Esophagus muscularis mucosa (tissue), 4 donors: ENCODE data around the gene MYH10. TPM values are rescaled to one million over a fixed set of nuclear protein-coding genes. Genes with fewer than 3 reads are reported as not detected.

Experiments
- DNase-seq: peaks from one replicate; pipeline ENCODE4 v3.0.0-alpha.2; 2017; ENCODE audit errors: extremely low spot score
- H3K27ac ChIP-seq, 4 donors: fragments of 200-600 bp; sonication (generic); replicated peaks in 1 of 4; 1 replicate in 3 of 4; 2 replicates in 1 of 4; pipeline ENCODE4 v1.5.1; 2016 to 2019; ENCODE audit warnings: mild to moderate bottlenecking in 1 of 4
- H3K27me3 ChIP-seq, 4 donors: fragments of 200-600 bp; sonication (generic); one replicate each; pipeline versions ENCODE4 v1.5.1 to v1.6.0; 2016 to 2019
- H3K36me3 ChIP-seq, 4 donors: fragments of 200-600 bp; sonication (generic); one replicate each; pipeline ENCODE4 v1.5.1; 2016 to 2019
- H3K4me1 ChIP-seq, 4 donors: fragments of 200-600 bp; sonication (generic); one replicate each; pipeline ENCODE4 v1.5.1; 2016 to 2019
- H3K4me3 ChIP-seq, 4 donors: fragments of 200-600 bp; sonication (generic); 1 replicate in 2 of 4; 2 replicates in 2 of 4; pipeline ENCODE4 v1.5.1; 2016 to 2019; ENCODE audit warnings: mild to moderate bottlenecking in 4 of 4, moderate library complexity in 1 of 4
- H3K9me3 ChIP-seq, 4 donors: fragments of 200-600 bp; sonication (generic); 1 replicate in 3 of 4; 2 replicates in 1 of 4; pipeline ENCODE4 v1.5.1; 2016 to 2019
- EP300 ChIP-seq: sonication (generic); formaldehyde crosslinking; IDR thresholded peaks from one replicate; pipeline ENCODE4 v1.6.1; 2017; ENCODE audit warnings: antibody characterized with exemption
- POLR2A ChIP-seq: fragments of 450-650 bp; IDR thresholded peaks from one replicate; pipeline ENCODE4 v1.6.1; 2017; ENCODE audit warnings: antibody characterized with exemption, moderate library complexity, mild to moderate bottlenecking, low read depth
- POLR2AphosphoS5 ChIP-seq, 2 donors: sonication (generic); formaldehyde crosslinking; IDR thresholded peaks; one replicate each; pipeline ENCODE4 v1.6.1; 2017; ENCODE audit warnings: antibody characterized with exemption in 2 of 2
- WGBS: methylation state at CpG from one replicate; pipeline ENCODE4 v1.1.5; 2018; 5-methylcytosine and 5-hydroxymethylcytosine counted together
- intact Hi-C: fragments of 100-400 bp; cut with DNase I; formaldehyde crosslinking; loops from one replicate; pipeline ENCODE4 v1.15.1; 2023
- total RNA-seq, 4 donors: library from RNA; depleted of rRNA; stranded (reverse); fragments of >200 nt; gene quantifications; one replicate each; pipeline versions ENCODE4 v1.1.0 to v1.2.1, GENCODE V29; 2016
- TF ChIP-seq, protein P1 (sequence below), 3 experiments: fragments of 200-600 bp in 2 of 3; fragments of 450-650 bp in 1 of 3; sonication (generic) in 2 of 3; IDR thresholded peaks; one replicate each; pipeline ENCODE4 v1.5.1; 2017 to 2019; ENCODE audit warnings: antibody characterized with exemption in 3 of 3, mild to moderate bottlenecking in 2 of 3, moderate library complexity in 1 of 3

The MYH10 gene
- total RNA-seq, 4 donors from 2014 or later: 18.9 to 42.0 (median 29.3) TPM

GRCh38 chr17:8444494-8444893, 186.0 kb downstream of the MYH10 start:
- DNase-seq: no peak
- Histone ChIP-seq H3K4me3 (no peak overlapping the region), H3K9me3 (no peaks in the 10 kb centered on the region), H3K4me1 (peaks cover 31 to 51% (median 39%) of the 10 kb centered on the region in 4 donors), H3K27me3 (no peaks in the 10 kb centered on the region), H3K27ac (no peak overlapping the region), H3K36me3 (peaks cover 19 to 63% (median 41%) of the 10 kb centered on the region in 4 donors)
- 82% methylated on average over 4 of the region's 4 CpGs for WGBS
- TF ChIP-seq POLR2AphosphoS5 (IDR thresholded peaks at IDR 0.05) (no peak), EP300 (no peak), POLR2A (no peak)
- TF ChIP-seq, protein P1, sequence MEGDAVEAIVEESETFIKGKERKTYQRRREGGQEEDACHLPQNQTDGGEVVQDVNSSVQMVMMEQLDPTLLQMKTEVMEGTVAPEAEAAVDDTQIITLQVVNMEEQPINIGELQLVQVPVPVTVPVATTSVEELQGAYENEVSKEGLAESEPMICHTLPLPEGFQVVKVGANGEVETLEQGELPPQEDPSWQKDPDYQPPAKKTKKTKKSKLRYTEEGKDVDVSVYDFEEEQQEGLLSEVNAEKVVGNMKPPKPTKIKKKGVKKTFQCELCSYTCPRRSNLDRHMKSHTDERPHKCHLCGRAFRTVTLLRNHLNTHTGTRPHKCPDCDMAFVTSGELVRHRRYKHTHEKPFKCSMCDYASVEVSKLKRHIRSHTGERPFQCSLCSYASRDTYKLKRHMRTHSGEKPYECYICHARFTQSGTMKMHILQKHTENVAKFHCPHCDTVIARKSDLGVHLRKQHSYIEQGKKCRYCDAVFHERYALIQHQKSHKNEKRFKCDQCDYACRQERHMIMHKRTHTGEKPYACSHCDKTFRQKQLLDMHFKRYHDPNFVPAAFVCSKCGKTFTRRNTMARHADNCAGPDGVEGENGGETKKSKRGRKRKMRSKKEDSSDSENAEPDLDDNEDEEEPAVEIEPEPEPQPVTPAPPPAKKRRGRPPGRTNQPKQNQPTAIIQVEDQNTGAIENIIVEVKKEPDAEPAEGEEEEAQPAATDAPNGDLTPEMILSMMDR (IDR thresholded peaks at IDR 0.05): no peak
- intact Hi-C loops: loop anchor here (5.0 kb wide), 1 partner anchor 33 kb away; no protein-coding TSS in a partner anchor

GRCh38 chr17:8443756-8444155, 186.8 kb downstream of the MYH10 start:
- no peak for DNase-seq
- H3K4me1 ChIP-seq: peaks cover 31 to 56% (median 39%) of the 10 kb centered on the region in 4 donors
- peaks cover 12 to 60% (median 34%) of the 10 kb centered on the region in 4 donors for H3K36me3 ChIP-seq
- no peak overlapping the region for H3K4me3 ChIP-seq
- no peaks in the 10 kb centered on the region for H3K9me3 ChIP-seq
- 78% methylated on average over 7 of the region's 7 CpGs for WGBS
- H3K27me3 ChIP-seq: no peaks in the 10 kb centered on the region
- intact Hi-C loops: loop anchor here (5.0 kb wide), 1 partner anchor 34 kb away; no protein-coding TSS in a partner anchor
- H3K27ac ChIP-seq: no peak overlapping the region
- TF ChIP-seq, protein P1 (IDR thresholded peaks at IDR 0.05): no peak
- TF ChIP-seq EP300: no peak
- no peak for TF ChIP-seq POLR2A
- TF ChIP-seq POLR2AphosphoS5 (IDR thresholded peaks at IDR 0.05): no peak

- peaks cover 6 to 54% (median 27%) of the 10 kb centered on the region in 4 donors for H3K36me3 ChIP-seq
- H3K9me3 ChIP-seq: no peaks in the 10 kb centered on the region
- DNase-seq: no peak
- H3K27ac ChIP-seq: no peak overlapping the region
- H3K4me3 ChIP-seq: no peak overlapping the region
- WGBS: 92% methylated on average over 2 of the region's 2 CpGs
- no peaks in the 10 kb centered on the region for H3K27me3 ChIP-seq
- peaks cover 45 to 65% (median 49%) of the 10 kb centered on the region in 4 donors for H3K4me1 ChIP-seq
- TF ChIP-seq POLR2AphosphoS5 (IDR thresholded peaks at IDR 0.05) (no peak), POLR2A (no peak), EP300 (no peak)
- TF ChIP-seq, protein P1 (IDR thresholded peaks at IDR 0.05): no peak
- intact Hi-C loops: loop anchor here (5.0 kb wide), 1 partner anchor 35 kb away; no protein-coding TSS in a partner anchor
These were observed 188.2 kb downstream of the MYH10 start for GRCh38 chr17:8442310-8442709.

DNA sequence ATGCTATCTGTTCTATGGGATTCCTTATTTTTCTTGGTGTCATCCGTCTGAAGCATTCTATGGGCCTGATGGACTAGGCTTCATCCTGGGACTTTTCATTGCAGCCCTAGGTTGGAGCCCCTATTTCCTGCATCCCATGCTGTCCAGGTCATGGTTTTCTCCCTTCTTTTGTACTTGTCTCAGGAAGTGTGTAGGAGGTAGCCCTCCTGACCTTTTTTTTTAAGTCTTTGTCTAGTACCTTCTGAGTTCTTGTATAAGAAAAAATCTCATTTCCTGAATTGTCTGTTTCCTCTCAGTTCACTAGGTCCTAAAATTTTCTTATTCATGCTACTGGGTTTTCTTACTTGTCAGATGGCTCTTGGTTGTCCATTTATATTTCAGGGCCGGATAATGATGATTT, 188.8 kb downstream of the MYH10 start:
- TF ChIP-seq EP300 (no peak), POLR2A (no peak), POLR2AphosphoS5 (IDR thresholded peaks at IDR 0.05) (no peak)
- TF ChIP-seq, protein P1 (IDR thresholded peaks at IDR 0.05): no peak
- H3K4me1 ChIP-seq: peaks cover 51 to 67% (median 52%) of the 10 kb centered on the region in 4 donors
- H3K27me3 ChIP-seq: no peaks in the 10 kb centered on the region
- WGBS: 75% methylated on average over 2 of the region's 2 CpGs
- H3K27ac ChIP-seq: no peak overlapping the region
- H3K4me3 ChIP-seq: no peak overlapping the region
- no peak for DNase-seq
- H3K9me3 ChIP-seq: no peaks in the 10 kb centered on the region
- H3K36me3 ChIP-seq: peaks cover 6 to 48% (median 21%) of the 10 kb centered on the region in 4 donors
- intact Hi-C loops: loop anchor here (5.0 kb wide), 1 partner anchor 36 kb away; no protein-coding TSS in a partner anchor
